Measurements from ENCODE around the gene ITPR2.

- TF ChIP-seq POLR2A (IDR thresholded peaks at IDR 0.05) (no peak), CTCF (IDR thresholded peaks at IDR 0.05) (no peak), POLR2AphosphoS5 (IDR thresholded peaks at IDR 0.05; ENCODE audit: insufficient read depth in 1 of 2, low read depth in 1 of 2) (no peak)
These were observed 410.1 kb downstream of the ITPR2 start for GRCh38 chr12:26422839-26423398.
